Left lung (tissue), 10 donors: ENCODE results near the gene ZNF519. TPM values are rescaled to one million over a fixed set of nuclear protein-coding genes. Genes with fewer than 3 reads are reported as not detected.
A peak's percentile ranks its signal among the peaks of the same experiment; 100 is the strongest.
"Not testable (repeated sequence)": the region's sequence is repeated elsewhere in the genome, so short reads cannot be mapped to it uniquely, and the experiment has no call there.

Experiments
- ATAC-seq: fragments of 200-7000 bp; cut with Tn5 transposase; one replicate; pipeline ENCODE4 v1.9.1; 2020; ENCODE audit warnings: moderate library complexity
- DNase-seq, 4 donors: peaks; one replicate each; pipeline ENCODE4 v3.0.0-alpha.2; 2013 to 2020
- H3K27ac ChIP-seq, 2 donors: fragments of 200-600 bp; sonication (generic) in 1 of 2; one replicate each; pipeline versions ENCODE4 v1.5.0 to v1.8.0; 2020 to 2021
- H3K27me3 ChIP-seq, 2 donors: fragments of 200-600 bp; sonication (generic) in 1 of 2; one replicate each; pipeline versions ENCODE4 v1.5.0 to v1.8.0; 2020 to 2021
- H3K36me3 ChIP-seq, 2 donors: fragments of 200-600 bp; sonication (generic) in 1 of 2; one replicate each; pipeline versions ENCODE4 v1.5.0 to v1.8.0; 2020 to 2021
- H3K4me1 ChIP-seq, 2 donors: fragments of 200-600 bp; one replicate each; pipeline ENCODE4 v1.8.0; 2021
- H3K4me3 ChIP-seq, 2 donors: fragments of 200-600 bp; sonication (generic) in 1 of 2; one replicate each; pipeline versions ENCODE4 v1.5.0 to v1.8.0; 2020 to 2021; ENCODE audit warnings: mild to moderate bottlenecking in 1 of 2
- H3K9me3 ChIP-seq, 2 donors: fragments of 200-600 bp; sonication (generic) in 1 of 2; one replicate each; pipeline versions ENCODE4 v1.5.0 to v1.8.0; 2020 to 2021
- intact Hi-C, 2 donors: fragments of 100-400 bp; cut with DNase I; formaldehyde crosslinking; loops; one replicate each; pipeline versions ENCODE4 v1.11.2 to v1.14.2; 2022
- polyA plus RNA-seq, 6 donors: library from polyadenylated mRNA; unstranded; fragments of 120-200 nt; gene quantifications; one replicate each; pipeline ENCODE4 v1.2.1, GENCODE V29; 2013; ENCODE audit not compliant: insufficient read length in 6 of 6
- total RNA-seq, 2 donors: library from RNA; stranded (reverse); fragmentation: NEBNext Ultra II Directional; extraction: Animal tissue kit (Norgen Biotek cat#: 25700); gene quantifications; one replicate each; pipeline ENCODE4 v1.2.1, GENCODE V29; 2021
- TF ChIP-seq, protein P1 (sequence below), 2 donors: fragments of 200-600 bp; sonication (generic) in 1 of 2; IDR thresholded peaks; one replicate each; pipeline versions ENCODE4 v1.5.0 to v1.8.0; 2021; ENCODE audit warnings: antibody characterized with exemption in 2 of 2
- donor health status: DM: no; HTN: yes; CAD: no.
- donor health status: DM: no; HTN: no; CAD: no.

ZNF519 gene
- total and polyA plus RNA-seq, 8 donors = 4.6 to 22.3 (median 14.7) TPM

DNA sequence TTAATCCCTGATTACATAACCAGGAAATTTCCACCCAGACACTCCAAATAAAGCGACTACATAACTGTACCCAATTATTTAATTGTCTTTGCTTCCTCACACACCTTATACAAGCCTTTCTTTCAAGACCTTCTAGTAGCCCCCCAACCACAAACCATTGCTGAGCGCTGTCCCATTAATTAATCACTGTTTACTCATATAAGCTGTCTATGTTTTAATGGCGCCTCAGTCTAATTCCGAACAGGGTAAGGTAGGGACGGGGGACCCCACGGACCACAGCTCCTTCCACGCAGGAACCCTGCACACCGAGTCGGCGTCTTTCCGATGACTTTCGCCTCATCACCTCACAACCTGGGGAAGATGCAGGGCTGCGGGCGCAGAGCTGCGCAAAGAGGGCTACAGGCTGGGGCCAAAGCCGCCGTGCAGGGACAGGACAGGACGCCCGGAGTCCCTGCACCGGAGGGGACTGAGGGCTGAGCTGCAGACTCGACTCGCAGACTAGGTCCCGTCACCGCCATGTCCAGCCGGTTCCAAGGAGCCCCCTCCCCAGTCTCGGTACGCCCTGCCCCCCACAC is 452 bp downstream of the ZNF519 start:
- H3K4me1 ChIP-seq, intact Hi-C loops, H3K36me3 ChIP-seq, H3K9me3 ChIP-seq, H3K27me3 ChIP-seq: not testable (repeated sequence)
- DNase-seq (peak in 2 of 4 donors; percentile 1 to 48), ATAC-seq (peak; percentile 51)
- Histone ChIP-seq H3K27ac (peak overlapping the region in 1 of 2 donors; percentile 20), H3K4me3 (peak overlapping the region; percentile 34 to 48)

DNA sequence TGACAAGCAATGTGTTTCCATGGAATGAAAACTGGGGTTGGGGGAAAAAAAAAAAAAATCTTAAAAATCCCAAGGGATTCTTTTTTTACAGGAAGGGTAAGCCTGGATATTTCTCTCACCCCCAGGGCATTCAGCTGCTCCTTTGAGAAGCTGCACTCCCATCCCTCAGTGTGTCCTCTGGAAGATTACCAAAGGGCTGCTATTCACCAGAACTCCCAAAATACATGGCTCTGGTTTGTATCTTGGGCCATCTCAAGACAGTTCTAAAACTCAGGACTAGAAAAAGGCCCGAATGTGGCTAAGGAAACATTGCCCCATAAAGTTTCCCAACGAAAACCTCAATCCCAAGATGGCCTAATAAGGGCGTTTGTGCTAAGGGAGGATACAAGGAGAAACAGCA is 1.4 kb downstream of the ZNF519 start:
- H3K9me3 ChIP-seq, intact Hi-C loops, ATAC-seq, H3K4me1 ChIP-seq, DNase-seq, H3K36me3 ChIP-seq, H3K4me3 ChIP-seq, H3K27me3 ChIP-seq, H3K27ac ChIP-seq: not testable (repeated sequence)

DNA sequence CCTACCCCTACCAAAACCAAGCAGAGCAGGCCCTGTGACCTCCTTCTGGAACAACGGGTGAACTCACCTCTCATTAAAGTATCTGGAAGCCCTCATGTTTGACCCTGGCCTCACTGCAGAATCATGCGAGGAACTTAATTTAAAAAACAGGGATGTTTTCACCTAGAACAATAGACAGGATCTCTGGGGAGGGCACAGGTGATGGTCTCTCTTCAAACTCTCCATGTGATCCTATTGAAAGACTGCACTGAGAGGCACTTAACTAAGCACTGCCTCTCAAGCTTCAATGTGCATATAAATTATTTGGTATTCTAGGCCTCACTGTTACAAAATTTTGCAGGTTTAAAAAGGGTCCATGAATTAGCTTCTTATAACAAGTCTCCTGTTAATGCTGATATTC is 7.5 kb downstream of the ZNF519 start:
- Histone ChIP-seq H3K36me3 (no peaks in the 10 kb centered on the region), H3K27me3 (no peaks in the 10 kb centered on the region), H3K4me3 (no peak overlapping the region), H3K4me1 (no peaks in the 10 kb centered on the region), H3K27ac (no peak overlapping the region), H3K9me3 (no peaks in the 10 kb centered on the region)
- intact Hi-C loops = no loop called here
- DNase-seq (no peak), ATAC-seq (no peak)
- TF ChIP-seq, protein P1, sequence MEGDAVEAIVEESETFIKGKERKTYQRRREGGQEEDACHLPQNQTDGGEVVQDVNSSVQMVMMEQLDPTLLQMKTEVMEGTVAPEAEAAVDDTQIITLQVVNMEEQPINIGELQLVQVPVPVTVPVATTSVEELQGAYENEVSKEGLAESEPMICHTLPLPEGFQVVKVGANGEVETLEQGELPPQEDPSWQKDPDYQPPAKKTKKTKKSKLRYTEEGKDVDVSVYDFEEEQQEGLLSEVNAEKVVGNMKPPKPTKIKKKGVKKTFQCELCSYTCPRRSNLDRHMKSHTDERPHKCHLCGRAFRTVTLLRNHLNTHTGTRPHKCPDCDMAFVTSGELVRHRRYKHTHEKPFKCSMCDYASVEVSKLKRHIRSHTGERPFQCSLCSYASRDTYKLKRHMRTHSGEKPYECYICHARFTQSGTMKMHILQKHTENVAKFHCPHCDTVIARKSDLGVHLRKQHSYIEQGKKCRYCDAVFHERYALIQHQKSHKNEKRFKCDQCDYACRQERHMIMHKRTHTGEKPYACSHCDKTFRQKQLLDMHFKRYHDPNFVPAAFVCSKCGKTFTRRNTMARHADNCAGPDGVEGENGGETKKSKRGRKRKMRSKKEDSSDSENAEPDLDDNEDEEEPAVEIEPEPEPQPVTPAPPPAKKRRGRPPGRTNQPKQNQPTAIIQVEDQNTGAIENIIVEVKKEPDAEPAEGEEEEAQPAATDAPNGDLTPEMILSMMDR (IDR thresholded peaks at IDR 0.05) = no peak

DNA sequence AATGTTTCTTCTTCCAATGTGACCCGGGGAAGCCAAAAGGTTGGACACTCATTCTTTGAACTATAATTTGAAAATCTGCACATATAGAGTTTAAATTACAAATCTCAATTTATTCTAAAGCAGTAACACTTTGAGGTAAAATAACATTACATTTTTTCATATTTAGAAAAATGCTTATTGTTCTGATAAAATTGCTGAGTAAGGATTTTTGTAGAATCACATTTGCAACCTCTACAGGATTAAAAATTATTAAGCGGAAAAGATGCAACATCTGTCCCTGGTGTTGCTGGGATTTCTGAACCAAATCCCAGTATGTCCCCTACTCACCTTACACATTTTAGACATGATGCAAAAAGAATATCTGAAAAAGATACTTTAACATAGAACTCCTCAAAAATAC is 10.1 kb downstream of the ZNF519 start:
- intact Hi-C loops = no loop called here
- Histone ChIP-seq H3K27me3 (no peaks in the 10 kb centered on the region), H3K9me3 (no peaks in the 10 kb centered on the region), H3K27ac (no peak overlapping the region), H3K4me1 (no peaks in the 10 kb centered on the region), H3K36me3 (no peaks in the 10 kb centered on the region), H3K4me3 (no peak overlapping the region)
- ATAC-seq (no peak), DNase-seq (no peak)
- TF ChIP-seq, protein P1 (IDR thresholded peaks at IDR 0.05) = no peak

DNA sequence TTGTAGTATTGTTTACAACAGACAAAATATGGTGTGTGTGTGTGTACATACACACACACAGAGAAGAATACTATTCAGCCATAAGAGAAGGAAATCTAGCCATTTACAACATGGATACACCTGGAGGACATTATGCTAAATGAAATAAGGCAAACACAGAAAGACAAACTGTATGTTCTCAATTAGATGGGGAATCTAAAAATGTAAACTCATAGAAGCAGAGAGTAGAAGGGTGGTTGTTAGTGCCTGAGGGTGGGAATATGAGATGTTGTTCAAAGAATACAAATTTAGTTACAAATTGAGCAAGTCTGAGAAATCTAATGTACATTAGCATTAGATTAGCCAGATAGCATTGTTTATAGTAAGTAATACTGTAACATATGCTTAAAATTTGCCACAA is 11.3 kb downstream of the ZNF519 start:
- TF ChIP-seq, protein P1 (IDR thresholded peaks at IDR 0.05) = no peak
- no peak overlapping the region for H3K27ac ChIP-seq
- ATAC-seq = no peak
- no peaks in the 10 kb centered on the region for H3K36me3 ChIP-seq
- intact Hi-C loops = no loop called here
- no peaks in the 10 kb centered on the region for H3K27me3 ChIP-seq
- no peaks in the 10 kb centered on the region for H3K4me1 ChIP-seq
- DNase-seq = no peak
- H3K4me3 ChIP-seq = no peak overlapping the region
- H3K9me3 ChIP-seq = peaks cover 0 to 5% of the 10 kb centered on the region in 2 donors

DNA sequence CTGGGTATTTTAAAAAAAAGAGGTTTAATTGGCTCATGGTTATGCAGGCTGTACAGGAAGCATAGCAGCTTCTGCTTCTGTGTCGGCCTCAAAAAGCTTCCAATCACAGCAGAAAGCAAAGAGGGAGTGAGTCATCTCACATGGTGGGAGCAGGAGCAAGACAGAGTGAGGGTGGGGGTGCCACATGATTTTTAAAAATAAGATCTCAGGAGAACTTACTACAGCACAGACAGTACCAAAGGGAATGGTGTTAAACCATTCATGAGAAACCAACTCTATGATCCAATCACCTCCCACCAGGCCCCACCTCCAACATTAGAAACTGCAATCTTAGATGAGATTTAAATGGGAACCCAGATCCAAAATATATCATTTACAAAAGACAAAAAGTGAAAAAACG is 14.6 kb downstream of the ZNF519 start:
- Histone ChIP-seq H3K27ac (no peak overlapping the region), H3K36me3 (no peaks in the 10 kb centered on the region), H3K27me3 (no peaks in the 10 kb centered on the region), H3K9me3 (peaks cover 0 to 9% of the 10 kb centered on the region in 2 donors), H3K4me1 (no peaks in the 10 kb centered on the region), H3K4me3 (no peak overlapping the region)
- DNase-seq = no peak
- no peak for ATAC-seq
- TF ChIP-seq, protein P1 (IDR thresholded peaks at IDR 0.05) = no peak
- intact Hi-C loops = no loop called here
